HG02763 (cell line): ENCODE data around the gene BEST2.

Experiments used
- ATAC-seq: cut with Tn5 transposase; IDR thresholded peaks from one replicate; pipeline ENCODE4 v1.9.1; 2021; ENCODE audit warnings: mild to moderate bottlenecking, moderate library complexity; ENCODE audit not compliant: unreplicated experiment

BEST2 gene

DNA sequence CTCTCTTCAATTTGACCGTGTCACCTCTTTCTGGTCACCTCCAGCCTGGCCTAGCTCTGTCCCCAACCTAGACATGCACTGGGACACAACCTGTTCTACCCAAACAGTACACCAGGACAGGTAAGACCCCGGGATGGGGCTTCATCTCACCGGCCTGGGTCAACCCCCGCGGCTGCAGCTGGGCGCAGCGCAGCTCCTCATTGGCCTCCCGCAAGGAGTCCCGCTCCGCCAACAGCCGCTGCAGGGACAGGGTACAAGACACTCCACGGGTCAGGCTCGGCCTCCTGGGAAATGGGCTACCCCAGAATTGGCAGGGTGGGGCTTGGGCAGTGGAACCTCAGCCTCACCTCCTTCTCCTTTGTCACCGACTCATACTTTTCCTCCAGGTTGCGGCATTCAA, 16.1 kb downstream of the BEST2 start:
- no peak for ATAC-seq

DNA sequence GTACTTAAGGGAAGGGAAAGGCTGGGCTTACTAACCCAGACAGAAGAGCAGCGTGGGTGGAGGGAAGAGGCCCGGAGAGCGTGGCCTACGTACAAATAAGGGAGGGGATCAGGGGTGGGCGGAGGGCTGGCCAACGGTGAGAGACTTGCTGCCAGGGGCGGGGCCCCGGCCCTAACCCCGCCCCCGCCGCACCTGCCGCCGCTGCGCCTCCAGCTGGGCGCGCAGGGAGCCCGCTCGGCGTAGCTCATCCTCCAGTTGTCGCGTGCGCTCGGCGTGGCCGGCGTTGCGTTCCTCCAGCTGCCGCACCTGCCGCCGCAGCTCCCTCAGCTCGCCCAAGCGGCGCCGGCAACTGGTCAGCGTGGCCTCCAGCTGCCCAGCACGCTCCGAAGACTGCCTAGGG, 18.1 kb downstream of the BEST2 start:
- no peak for ATAC-seq

DNA sequence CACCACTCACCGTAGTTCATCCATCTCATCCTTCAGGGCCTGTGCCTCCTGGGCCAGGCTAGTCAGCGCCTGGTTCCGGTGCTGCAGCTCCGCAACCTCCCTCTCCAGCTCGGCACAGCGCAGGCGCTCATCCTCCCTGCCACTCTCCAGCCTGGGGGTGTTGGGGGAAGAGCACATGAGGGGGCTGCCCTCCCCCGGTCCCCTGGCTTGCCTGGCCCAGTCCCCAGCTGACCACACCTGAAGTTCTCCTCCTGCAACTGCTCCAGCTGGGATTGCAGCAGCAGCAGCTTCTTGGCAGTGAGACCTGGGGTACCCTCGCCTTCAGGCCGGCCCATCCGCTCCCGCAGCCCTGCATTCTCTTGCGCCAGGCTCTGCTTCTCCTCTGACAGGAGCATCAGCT, 19.3 kb downstream of the BEST2 start:
- ATAC-seq: no peak

DNA sequence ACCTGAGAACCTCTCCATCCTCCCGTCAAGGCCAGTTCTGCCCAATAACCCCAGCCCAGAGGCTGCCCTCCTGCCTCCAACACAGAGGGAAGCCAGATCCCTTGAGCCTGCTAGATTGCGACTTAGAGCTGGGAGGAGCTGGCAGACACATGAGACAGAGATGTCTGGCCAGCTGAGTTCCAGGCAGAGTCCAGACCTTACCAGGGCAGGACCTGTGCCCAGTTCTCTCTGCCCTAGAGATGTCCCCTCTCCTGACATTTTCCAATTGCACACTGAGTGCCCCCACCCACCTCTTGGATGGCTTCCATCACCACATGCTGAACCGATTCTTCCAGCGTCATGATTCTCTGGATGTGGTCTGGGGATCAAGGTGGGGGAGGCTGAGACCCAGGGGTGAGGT, 20.7 kb downstream of the BEST2 start:
- ATAC-seq: no peak

DNA sequence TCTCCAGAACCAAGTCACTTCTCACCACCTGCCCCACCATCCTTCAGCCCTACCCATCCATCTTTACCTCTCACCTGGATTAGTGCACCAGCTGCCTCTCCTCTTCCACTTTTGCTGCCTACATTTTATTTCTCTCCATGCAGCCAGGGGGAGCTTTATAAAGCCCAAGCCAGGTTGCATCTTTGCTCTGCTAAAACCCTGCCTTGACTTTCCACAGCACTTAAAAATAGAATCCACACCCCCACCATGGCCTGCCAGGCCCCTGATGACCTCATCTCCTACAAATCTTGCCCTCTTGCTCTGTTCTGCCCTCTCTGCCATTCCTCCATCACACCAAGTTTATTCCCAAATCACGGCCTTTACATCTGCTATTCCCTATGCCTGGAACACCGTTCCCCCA, 22.0 kb downstream of the BEST2 start:
- no peak for ATAC-seq

DNA sequence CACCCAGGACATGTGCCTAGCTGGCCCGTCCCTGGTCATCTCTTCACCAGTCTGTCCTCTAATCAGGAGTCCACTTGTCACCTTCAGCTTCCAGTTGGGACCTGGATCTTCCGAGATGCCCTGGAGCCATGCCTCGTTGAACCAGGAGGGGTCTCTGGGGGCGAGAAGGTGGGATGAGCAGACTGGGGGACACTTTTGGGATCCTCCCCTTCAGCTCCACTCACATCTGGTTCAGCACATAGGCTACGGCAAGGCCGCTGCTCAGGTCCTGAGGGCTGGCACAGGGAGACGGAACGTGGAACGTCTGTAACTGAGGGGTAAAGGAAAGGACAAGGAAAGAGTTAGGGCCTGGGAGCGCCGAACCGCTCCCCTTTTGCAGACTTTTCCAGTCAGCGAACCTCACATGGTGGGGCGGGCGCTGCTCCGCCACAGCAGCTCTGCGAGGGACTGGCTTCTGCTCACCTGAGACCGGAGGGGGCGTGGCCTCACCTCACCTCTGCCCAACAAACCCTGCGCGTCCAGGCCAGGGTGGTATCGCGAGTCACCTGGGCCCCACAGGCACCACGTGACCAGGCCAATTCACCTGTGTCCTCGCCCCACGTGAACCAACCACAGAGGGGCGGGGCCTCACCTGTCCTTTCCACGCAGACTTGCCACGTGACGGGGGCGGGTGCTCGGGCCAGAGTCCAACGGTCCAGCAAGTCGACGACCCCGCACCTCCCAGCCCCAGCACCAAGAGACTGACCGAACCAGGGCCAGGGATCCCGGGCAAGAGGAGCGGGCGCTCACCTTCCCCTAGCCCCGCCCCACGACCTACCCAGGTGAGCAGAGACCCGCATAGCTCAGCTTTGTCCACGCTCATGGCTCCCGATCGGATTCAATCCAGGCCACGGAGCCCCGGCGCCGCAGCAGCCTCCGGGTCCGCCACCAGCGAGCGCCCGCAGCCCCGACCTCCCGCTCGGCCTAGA, 23.3 kb downstream of the BEST2 start, which contains the start of gene HOOK2:
Gene HOOK2 (minus strand): TSS at position 965 of the 968 bp plus-strand sequence. CDS start 103 bp downstream, at position 862.
- ATAC-seq: peak; percentile 3

DNA sequence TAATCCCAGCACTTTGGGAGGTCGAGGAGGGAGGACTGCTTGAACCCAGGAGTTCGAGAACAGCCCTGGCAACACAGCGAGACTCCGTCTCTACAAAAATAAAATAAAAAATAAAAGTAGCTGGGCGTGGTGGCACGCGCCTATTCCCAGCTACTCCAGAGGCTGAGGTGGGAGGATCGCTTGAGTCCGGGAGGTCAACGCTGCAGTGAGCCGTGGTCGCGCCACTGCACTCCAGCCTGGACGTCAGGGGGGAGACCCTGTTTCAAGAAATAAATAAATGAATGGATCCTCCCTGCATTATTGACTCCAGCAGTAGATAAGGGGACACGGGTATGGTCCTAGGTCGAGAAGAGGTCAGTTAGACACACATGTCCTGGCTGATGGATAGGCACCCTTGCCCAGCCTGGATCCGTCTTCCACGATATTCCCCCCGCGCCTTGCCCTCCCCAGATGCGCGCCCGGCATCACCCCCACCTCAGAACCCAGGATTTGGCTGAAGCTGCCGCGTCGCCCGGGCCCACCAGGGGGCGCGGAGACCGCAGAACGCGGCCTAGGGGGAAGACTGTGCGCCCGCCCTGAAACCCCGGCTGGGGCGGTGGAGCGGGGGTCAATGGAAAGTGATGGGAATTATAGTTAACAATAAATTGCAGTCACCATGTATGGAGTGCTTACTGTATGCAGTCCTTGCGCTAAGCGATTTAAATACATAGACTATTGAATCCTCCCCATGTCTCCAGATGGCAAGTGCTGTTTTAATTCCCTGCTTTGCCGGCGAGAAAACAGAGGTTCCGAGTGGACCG, 25.8 kb downstream of the BEST2 start:
- ATAC-seq: peak; percentile 28

DNA sequence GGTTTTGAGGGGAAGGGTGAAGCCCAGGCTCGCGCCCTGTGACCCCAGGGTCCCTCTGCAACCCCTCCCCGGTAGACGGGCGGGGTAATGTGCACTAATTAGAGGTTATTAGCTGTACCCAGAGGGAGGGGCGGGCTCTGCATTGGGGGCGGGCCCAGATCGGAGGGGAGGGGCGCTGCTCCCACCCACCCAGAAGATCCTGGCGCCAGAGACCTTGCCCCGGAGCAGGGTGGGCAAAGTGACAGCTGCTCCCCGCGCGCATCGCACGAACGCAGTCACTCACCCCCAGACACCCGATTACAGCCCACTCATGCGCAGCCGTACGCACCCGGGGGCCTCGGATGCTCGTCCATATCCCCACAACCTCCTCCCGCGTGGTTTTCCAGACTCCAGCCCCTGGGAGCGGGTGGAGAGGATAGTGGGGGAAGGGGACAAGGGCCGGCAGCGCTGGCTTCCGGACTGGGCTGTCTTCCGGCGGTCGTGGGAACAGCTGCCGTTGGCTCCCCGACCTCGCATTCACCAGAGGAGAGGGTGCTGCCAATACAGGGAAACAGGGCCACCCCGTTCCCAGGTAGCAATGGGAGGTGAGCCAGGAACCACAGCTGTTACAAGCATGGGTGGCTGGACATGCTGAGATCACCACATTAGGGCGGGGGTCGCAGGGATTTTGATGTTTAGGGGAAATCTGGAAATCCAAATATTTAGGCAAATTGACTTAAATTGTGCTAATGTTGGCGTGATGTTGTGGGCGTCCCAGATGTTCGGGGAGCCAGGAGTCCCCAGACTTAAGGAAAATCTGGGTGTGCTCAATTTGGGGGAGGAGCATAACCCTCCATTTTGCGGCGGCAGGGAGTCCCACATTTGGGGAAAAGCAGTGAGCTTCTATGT, 26.7 kb downstream of the BEST2 start:
- no peak for ATAC-seq

DNA sequence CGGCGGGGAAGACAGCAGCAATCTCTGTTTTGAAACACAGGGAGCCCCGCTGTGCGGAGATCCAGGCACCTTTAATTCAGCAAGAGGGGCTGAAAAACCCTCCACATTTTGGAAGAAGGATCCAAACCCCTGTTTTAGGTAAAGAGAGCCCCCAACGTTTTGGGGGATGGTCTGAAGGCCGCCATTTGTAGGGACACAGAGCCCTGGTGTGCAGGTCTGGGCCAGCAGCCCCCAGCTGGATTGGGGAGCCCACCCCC, 27.2 kb downstream of the BEST2 start:
- ATAC-seq: no peak

DNA sequence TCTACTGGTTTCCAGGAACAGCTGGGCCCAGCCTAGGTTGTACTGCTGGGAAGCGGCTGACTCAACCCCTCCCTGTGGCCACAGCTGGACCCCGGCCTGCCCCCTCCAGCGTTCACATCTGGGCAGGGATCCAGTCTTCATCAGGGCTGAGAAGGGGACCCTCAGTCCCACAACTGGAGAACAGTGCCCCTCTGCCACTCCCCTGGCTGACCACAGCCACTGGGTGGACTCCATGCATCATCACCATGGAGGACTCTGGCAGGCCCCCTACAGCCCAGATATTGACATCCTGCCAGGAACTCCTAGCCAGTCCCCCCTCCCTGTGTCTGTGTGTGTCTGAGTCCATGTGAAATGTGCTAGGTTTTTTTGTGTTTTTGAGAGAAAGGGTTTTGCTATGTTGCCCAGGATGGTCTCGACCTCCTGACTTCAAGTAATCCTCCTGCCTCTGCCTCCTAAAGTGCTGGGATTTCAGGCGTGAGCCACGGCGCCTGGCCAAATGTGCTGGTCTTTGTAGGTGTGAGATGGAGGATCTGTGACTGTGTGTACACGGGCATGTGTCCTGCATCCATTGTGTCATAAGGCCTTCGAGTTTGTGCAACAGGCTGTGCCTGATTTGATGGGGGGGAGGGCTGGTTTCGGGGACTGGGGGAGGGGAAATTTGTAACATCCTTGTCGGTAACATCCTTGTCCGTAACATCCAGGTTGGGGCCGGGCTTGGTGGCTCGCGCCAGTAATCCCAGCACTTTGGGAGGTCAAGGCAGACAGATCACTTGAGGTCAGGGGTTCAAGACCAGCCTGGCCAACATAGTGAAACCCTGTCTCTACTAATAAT, 27.8 kb downstream of the BEST2 start:
- ATAC-seq: no peak

DNA sequence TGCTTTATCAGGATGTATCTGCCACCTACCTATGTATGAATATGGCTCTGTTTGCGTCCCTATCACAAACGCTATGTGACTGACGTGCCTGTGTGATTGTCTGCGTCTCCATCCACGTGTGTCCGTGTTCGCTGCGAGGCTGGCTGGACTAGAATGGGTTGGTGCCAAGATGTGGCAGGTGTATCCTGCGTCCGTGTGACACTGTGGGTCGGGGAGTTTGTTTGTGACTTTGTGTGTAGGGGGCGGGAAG, 30.5 kb downstream of the BEST2 start:
- no peak for ATAC-seq

DNA sequence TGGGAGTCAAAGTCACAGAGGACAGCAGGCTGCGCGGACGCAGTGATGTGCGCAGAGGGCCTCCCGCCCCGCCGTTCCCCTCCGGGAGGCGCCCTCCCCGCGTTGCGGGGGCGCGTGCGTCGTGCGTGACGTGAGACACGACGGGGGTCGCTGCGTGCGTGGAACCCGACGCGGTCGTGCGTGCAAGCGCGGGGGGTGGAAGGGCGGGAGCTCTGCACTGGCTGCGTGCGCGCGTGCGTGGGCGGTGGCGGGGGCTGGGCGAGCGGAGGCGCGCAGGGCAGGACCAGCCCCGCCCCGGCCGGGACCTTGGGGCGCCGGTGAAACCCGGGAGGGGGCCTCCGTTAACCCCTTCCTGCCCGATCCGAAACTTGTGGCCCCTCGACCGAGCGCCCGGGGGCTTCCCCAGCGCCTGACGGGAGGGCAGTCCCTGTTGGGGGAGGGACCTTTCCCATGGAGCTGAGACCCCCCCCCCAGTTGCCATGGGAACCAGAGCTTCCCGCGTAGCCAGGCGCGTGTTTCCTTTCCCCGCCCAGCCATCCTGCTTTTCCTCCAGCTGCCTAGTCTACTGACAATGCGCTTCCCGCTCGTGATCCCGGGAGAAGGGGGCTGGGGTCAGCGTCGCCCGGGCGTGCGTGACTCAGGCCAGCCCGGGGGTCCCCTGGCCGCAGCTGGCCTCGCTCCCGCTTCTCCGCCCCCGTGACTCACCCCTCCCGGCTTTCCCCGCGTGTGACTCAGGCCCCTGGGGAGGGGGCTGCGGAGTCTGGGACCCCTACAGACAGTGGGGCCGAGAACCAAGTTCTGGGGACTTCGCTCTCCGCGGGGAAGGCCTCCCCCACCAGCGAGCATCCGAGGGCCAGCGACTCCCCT, 31.1 kb downstream of the BEST2 start:
- ATAC-seq: peak; percentile 56

DNA sequence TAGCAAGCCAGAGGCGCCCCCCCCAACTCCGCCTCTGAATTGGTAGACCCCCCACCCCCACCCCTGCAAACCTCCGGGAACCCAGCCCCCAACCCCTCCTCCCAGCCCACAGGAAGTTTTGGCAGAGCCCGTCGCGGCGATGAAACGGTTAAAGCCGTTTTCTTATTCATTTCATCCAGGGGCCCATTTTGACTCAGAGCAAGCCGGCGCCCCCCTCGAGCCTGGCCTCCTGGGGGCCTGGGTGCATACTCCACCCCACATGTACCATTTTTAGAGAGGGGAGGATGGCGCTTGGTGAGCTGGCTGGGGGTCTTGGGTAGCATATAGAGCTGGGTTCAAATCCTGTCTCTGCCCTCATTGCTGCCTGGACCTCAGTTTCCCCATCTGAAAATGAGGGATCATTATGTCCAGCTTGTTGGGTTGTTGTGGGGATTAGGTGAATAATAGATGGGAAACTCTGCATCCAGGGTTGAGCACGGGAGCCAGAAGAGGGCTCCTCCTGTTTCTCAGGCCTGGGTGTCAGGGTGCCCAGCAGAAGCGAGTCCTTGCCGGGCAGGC, 31.8 kb downstream of the BEST2 start:
- no peak for ATAC-seq

DNA sequence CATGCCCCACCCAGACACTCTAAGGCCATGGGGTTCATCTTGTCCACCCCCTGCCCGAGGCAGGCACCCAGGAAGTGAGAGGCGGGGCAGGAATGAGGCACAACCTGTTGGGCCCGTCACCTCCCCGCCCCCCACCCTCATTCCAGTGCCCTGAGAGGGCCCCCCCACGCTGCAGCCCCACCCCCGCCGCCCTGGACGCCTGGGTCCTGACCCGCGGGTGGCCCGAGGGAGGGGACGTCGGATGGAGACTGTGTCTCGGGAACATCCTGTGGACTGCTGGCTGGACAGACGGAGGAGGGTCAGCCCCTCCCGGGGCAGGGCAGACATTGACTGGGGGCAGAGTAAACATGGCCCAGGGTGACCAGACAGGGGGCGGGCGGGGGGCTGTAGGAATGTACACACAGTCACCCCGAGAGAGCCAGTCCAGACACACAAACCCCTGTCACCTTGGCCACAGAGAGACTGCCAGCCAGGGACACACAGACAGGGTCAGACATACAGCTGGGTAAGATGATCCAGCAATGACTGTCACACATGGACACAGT, 32.3 kb downstream of the BEST2 start:
- no peak for ATAC-seq

DNA sequence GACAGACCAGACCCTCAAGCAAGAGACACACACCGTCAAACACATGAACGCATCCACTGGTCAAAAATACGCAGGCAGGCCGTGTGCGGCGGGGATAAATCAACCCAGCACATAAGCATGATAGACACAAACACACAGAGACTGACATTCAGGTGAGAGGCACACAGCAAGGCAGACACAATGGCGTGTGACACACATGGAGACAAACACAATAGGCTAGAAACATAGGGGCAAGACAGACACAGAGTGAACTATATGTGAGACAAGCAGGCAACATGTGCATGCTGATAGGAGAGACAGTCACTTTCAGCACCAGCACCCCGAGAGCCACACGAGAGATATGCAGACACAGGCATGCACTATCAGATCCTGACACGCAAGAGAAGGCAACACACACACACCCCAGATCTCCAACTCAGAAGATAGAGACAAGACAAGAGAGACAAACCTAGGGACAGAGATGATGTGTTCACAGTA, 32.8 kb downstream of the BEST2 start:
- ATAC-seq: no peak

DNA sequence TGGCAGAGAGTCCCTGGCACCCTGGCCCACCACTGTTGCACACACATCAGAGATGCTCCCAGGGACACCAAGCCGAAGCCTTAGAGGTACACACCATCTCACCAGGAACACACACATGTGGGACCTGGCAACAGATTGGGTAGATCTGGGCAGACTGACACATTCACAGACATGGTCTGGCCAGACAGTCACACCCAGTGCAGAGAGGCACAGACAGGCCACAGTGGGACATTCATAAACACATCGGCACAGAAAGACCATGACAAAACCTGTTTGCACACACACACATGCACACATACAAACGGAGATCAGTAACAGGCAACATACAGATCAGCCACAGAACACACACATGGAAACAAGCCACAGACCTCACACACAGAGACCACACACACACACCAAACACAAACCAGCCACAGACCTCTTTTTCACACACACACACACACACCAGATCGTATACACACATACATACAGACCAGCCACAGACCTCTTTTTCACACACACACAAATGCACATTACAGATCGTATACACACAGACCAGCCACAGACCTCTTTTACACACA, 33.4 kb downstream of the BEST2 start:
- ATAC-seq: no peak

DNA sequence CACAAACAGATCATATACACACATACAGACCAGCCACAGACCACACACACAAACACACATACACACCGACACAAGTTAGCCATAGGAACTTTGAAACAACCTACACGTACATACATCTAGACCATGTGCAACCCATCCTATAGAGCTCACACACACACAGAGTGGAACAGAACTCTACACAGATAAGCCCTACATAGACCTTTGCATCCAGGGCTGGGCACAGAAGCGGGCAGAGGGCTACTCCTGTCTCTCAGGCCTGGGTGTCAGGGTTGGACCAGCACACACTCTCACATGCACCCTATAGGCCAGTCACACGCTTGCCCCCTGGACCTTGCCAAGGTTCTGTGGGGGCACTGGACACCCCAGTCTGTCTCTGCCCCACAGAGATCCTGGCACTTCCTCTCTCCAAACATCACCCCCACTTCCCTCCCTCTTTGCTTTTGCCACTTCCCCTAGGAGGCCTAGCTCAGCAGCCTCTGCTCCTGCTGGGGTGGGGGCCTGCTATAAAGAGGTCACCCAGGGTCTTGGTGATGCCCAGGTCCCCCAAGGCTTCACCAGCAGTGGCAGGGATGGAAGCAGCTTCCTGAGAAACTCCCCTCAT, 33.9 kb downstream of the BEST2 start:
- no peak for ATAC-seq
